Right ventricle myocardium superior (tissue), 1 donor: ENCODE results near the gene PRDM16. TPM values are rescaled to one million over a fixed set of nuclear protein-coding genes. Genes with fewer than 3 reads are reported as not detected.

ENCODE experiments used
- ATAC-seq: fragments of 200-7000 bp; cut with Tn5 transposase; one replicate; pipeline ENCODE4 v1.9.1; 2020; ENCODE audit warnings: mild to moderate bottlenecking; ENCODE audit not compliant: poor library complexity
- DNase-seq: peaks from one replicate; pipeline ENCODE4 v3.0.0-alpha.2; 2020
- intact Hi-C: fragments of 100-400 bp; cut with DNase I; formaldehyde crosslinking; loops from one replicate; pipeline ENCODE4 v1.11.2; 2022
- total RNA-seq: library from RNA; stranded (reverse); fragmentation: NEBNext Ultra II Directional; extraction: Animal tissue kit (Norgen Biotek cat#: 25700); gene quantifications from one replicate; pipeline ENCODE4 v1.2.1, GENCODE V29; 2021
- donor health status: DM: no; HTN: yes; CAD: no; lungs with severe emphysema.

Gene PRDM16
- total RNA-seq, 1 donor from 2014 or later, result 14.2 TPM

GRCh38 chr1:3049905-3050304 lies 19.1 kb upstream of the PRDM16 start:
- DNase-seq (no peak), ATAC-seq (no peak)
- intact Hi-C loops, result no loop called here

GRCh38 chr1:3050603-3051002 lies 18.4 kb upstream of the PRDM16 start:
- intact Hi-C loops, result no loop called here
- ATAC-seq (no peak), DNase-seq (no peak)

GRCh38 chr1:3051270-3052268 lies 17.4 kb upstream of the PRDM16 start:
- intact Hi-C loops, result no loop called here
- DNase-seq (no peak), ATAC-seq (no peak)

GRCh38 chr1:3052501-3052900 lies 16.5 kb upstream of the PRDM16 start:
- no peak for ATAC-seq
- intact Hi-C loops, result no loop called here
- DNase-seq, result no peak

- intact Hi-C loops, result no loop called here
- no peak for ATAC-seq
- DNase-seq, result no peak
Measured at GRCh38 chr1:3053366-3053980, 15.5 kb upstream of the PRDM16 start.

- intact Hi-C loops, result no loop called here
- no peak for ATAC-seq
- no peak for DNase-seq
Measured at GRCh38 chr1:3053986-3054385, 15.0 kb upstream of the PRDM16 start.

GRCh38 chr1:3054474-3054873 lies 14.5 kb upstream of the PRDM16 start:
- no peak for ATAC-seq
- intact Hi-C loops, result no loop called here
- no peak for DNase-seq

GRCh38 chr1:3055051-3055450 lies 14.0 kb upstream of the PRDM16 start:
- intact Hi-C loops, result no loop called here
- DNase-seq, result no peak
- no peak for ATAC-seq

GRCh38 chr1:3056641-3057040 lies 12.4 kb upstream of the PRDM16 start:
- no peak for ATAC-seq
- intact Hi-C loops, result no loop called here
- DNase-seq, result no peak

- intact Hi-C loops, result no loop called here
- no peak for ATAC-seq
- DNase-seq, result no peak
Measured at GRCh38 chr1:3058263-3059030, 10.6 kb upstream of the PRDM16 start.

- no peak for DNase-seq
- intact Hi-C loops, result loop anchor here (10.0 kb wide), 1 partner anchor 225 kb away; no protein-coding TSS in a partner anchor
- ATAC-seq, result no peak
Measured at GRCh38 chr1:3060127-3060526, 8.9 kb upstream of the PRDM16 start.

- peak; percentile 24 for DNase-seq
- ATAC-seq, result no peak
- intact Hi-C loops, result loop anchor here (10.0 kb wide), 1 partner anchor 224 kb away; no protein-coding TSS in a partner anchor
Measured at GRCh38 chr1:3060601-3061551, 8.1 kb upstream of the PRDM16 start.

GRCh38 chr1:3061566-3061965 lies 7.4 kb upstream of the PRDM16 start:
- intact Hi-C loops, result loop anchor here (10.0 kb wide), 1 partner anchor 223 kb away; no protein-coding TSS in a partner anchor
- ATAC-seq, result no peak
- peak; percentile 22 for DNase-seq

- no peak for ATAC-seq
- intact Hi-C loops, result loop anchor here (10.0 kb wide), 1 partner anchor 223 kb away; no protein-coding TSS in a partner anchor
- DNase-seq, result no peak
Measured at GRCh38 chr1:3061981-3062615, 6.9 kb upstream of the PRDM16 start.

- peak; percentile 33 for DNase-seq
- ATAC-seq, result no peak
Measured at GRCh38 chr1:3062616-3063378, 6.2 kb upstream of the PRDM16 start.

GRCh38 chr1:3063379-3064295 lies 5.4 kb upstream of the PRDM16 start:
- no peak for ATAC-seq
- intact Hi-C loops, result loop anchor here (10.0 kb wide), 1 partner anchor 221 kb away; no protein-coding TSS in a partner anchor
- peak; percentile 38 for DNase-seq

More at GRCh38 chr1:3062616-3063378, 6.2 kb upstream of the PRDM16 start:
- intact Hi-C loops, result loop anchor here (10.0 kb wide), 1 partner anchor 222 kb away; no protein-coding TSS in a partner anchor
